Activated CD8-positive, alpha-beta memory T cell treated with anti-CD3 and anti-CD28 coated beads, Interleukin-2, amount 50 U/mL, for 1 hour (primary cell): Measurements from ENCODE around the gene DDR2.

Source experiments
- DNase-seq: peaks from one replicate; pipeline ENCODE4 v3.0.0-alpha.2; 2020; ENCODE audit errors: extremely low read depth

DDR2 gene

GRCh38 chr1:162671664-162672410, 39.6 kb downstream of the DDR2 start:
- no peak for DNase-seq

GRCh38 chr1:162672622-162673260, 40.5 kb downstream of the DDR2 start:
- no peak for DNase-seq

- no peak for DNase-seq
Measured at GRCh38 chr1:162674034-162674608, 41.9 kb downstream of the DDR2 start.

- no peak for DNase-seq
Measured at GRCh38 chr1:162676087-162676486, 43.8 kb downstream of the DDR2 start.

GRCh38 chr1:162676750-162677149, 44.5 kb downstream of the DDR2 start:
- no peak for DNase-seq

GRCh38 chr1:162677607-162678371, 45.5 kb downstream of the DDR2 start:
- no peak for DNase-seq

GRCh38 chr1:162678439-162678838, 46.2 kb downstream of the DDR2 start:
- DNase-seq, result no peak

- DNase-seq, result no peak
Measured at GRCh38 chr1:162679298-162679697, 47.0 kb downstream of the DDR2 start.

GRCh38 chr1:162680419-162681121, 48.3 kb downstream of the DDR2 start:
- no peak for DNase-seq

- DNase-seq, result no peak
Measured at GRCh38 chr1:162681122-162681436, 48.8 kb downstream of the DDR2 start.

GRCh38 chr1:162682013-162682419, 49.8 kb downstream of the DDR2 start:
- no peak for DNase-seq

- DNase-seq, result no peak
Measured at GRCh38 chr1:162687870-162688269, 55.6 kb downstream of the DDR2 start.

GRCh38 chr1:162688521-162688920, 56.3 kb downstream of the DDR2 start:
- no peak for DNase-seq

- no peak for DNase-seq
Measured at GRCh38 chr1:162688931-162689330, 56.7 kb downstream of the DDR2 start.

GRCh38 chr1:162689745-162690671, 57.7 kb downstream of the DDR2 start:
- DNase-seq, result no peak

GRCh38 chr1:162690672-162691434, 58.6 kb downstream of the DDR2 start:
- DNase-seq, result no peak

- no peak for DNase-seq
Measured at GRCh38 chr1:162691999-162692575, 59.8 kb downstream of the DDR2 start.

GRCh38 chr1:162694911-162695310, 62.6 kb downstream of the DDR2 start:
- DNase-seq, result no peak

- DNase-seq, result no peak
Measured at GRCh38 chr1:162695687-162696086, 63.4 kb downstream of the DDR2 start.
